Renal pelvis (tissue), 4 donors: ENCODE measurements around the gene HOXA13. TPM values are rescaled to one million over a fixed set of nuclear protein-coding genes. Genes with fewer than 3 reads are reported as not detected.

Experiments used
- DNase-seq: peaks from one replicate; pipeline ENCODE4 v3.0.0-alpha.2; 2013
- polyA plus RNA-seq, 3 donors: library from polyadenylated mRNA; unstranded; fragments of 120-200 nt; gene quantifications; one replicate each; pipeline ENCODE4 v1.2.1, GENCODE V29; 2013; ENCODE audit not compliant: insufficient read length in 3 of 3

HOXA13 gene
- polyA plus RNA-seq, 3 donors, result 0.03 TPM; not detected in 2

DNA sequence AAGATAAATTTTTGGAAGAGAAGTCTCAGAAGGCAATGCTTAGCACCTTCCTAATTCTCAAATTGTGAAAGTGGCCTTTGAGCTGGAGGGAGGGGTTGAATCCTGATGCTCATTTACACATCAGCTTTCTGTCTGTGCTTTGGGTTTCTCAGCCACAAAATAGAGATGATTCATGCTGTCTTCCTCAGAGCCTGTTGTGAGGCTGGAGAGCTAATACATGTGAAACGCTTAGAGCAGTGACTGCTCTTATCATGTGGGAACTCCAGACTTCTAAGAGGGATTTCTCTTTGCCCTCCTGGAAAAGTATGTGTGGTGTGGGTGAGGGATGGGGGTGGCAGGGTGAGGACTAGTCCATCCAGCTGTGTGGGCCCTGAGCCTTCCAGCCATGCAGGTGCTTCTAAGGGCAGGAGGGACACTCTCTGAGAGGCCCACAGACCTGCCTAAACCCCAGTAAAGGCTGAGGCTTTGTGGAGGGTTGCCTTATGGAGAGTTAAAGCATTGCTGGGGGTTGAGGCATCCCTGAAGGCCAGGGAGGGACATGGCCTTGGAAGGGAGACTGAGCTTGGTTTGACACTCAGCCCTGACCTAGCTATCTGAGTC is 37.9 kb upstream of the HOXA13 start:
- DNase-seq, result no peak

DNA sequence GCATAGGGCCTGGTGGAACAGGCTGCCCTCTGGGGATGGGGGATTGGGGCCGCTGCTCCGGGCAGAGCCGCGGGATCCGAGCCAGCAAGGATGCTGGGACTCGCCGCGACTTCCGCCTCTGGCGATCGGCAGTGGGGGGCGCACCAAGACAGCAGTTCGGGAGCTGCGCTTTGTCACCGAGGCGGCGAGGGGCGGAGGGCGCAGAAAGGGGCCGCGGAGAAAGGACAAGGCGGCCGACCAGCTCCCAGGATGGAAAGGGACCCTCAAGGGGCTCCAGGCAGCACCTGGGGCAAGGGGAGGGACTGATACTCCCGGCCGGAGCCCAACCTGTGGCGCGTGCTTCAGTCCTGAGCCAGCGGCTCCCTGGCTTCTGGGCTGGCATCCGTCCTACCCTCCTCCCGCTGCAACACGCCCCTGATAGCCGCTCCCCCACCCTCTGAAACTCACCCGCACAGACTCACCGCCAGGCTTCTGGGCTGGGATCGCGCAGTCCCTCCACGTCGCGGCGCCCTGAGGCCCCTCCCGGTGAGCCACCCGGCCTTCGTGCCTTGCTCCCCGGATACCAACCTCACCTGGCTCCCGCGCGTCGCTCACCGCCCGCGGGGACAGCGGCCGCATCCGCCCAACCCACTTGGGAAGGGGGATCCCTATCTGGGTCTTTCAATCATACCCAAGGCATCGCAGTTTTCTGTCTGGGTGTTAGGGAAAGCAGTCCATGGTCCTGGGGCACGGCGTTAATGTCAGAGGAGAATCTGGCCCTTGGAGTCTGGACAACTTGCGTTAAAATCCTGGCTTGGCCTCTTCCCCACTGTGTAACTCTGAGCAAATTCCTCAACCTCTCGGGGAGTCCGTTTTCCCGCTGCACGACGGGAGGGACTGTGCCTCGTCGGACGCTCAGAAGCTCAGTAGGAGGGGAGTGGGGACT is 35.8 kb upstream of the HOXA13 start:
- no peak for DNase-seq

- DNase-seq, result no peak
Observed at GRCh38 chr7:27229448-27229847, 29.6 kb upstream of the HOXA13 start.

DNA sequence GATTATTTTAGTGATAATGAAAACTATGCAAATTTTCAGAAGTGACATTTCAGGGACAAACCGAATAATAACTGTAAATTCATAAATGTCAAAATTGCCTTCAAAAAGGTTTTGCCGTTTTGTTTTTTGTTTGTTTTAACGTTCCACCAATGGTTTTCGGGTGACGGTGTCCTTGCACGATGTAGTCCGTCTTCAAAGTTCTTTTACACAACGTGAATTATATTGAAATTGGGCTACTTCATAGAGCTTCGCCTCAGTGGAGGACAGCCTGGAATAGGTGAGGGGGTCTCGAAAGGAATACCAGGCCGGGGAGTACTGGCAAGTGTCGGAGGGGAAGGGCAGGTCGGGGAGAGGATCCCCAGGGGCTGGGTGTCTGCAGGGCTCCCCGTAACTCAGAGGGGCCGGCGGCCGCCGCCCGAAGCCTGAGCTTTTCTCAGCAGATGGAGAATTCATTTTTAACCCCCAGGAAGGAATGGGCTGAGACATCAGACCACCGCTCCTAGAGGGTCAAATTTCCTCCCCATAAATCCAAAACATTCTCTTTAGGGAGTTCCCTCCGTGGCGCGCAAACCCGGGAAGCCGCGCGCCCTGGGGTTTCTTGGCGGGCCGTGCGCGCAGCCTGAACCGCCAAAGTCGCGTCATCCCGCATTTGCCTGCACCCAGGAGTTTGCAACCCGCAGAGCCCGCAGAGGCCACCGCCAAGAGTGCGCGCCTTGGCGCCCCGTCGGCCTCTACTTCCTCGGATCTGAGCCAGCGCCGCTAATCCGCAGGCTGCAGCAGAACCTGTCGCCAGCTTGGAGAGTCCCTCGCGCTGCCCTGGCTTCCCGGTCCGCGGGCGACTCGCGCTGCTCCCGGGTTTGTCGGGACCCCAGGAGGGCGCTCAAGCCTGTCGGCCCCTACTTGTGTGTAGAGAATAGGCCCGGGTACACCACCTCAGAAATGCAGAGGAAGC is 25.4 kb upstream of the HOXA13 start:
- no peak for DNase-seq

GRCh38 chr7:27223941-27224575 is 24.2 kb upstream of the HOXA13 start:
- no peak for DNase-seq

DNA sequence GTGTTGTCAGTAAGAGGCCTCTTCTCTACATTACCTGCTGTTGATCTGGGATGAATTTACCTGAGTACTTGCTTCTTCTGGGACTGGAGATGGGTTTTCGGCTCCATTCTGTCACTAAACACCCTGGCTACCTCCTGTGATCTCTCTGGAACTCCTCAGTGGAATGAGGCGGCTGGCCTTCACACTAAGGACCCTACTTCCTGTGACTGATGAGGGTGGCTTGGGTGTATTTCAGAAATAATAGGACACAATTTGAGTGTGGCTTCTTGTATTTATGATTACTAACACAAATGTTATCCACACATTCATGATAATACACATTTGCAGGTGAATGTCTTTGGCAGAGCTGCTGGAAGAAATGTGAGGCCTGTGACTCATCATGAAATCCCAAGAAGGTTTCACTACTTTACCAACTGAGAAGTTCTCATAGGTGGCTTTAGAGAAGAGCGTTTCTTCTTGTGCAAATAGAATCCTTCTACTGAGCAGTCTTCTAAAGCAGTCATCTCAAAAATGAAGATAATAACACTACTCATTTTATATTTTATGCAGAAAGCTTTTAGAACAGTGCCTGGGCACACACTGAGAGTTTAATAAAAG is 21.4 kb upstream of the HOXA13 start:
- DNase-seq, result no peak

DNA sequence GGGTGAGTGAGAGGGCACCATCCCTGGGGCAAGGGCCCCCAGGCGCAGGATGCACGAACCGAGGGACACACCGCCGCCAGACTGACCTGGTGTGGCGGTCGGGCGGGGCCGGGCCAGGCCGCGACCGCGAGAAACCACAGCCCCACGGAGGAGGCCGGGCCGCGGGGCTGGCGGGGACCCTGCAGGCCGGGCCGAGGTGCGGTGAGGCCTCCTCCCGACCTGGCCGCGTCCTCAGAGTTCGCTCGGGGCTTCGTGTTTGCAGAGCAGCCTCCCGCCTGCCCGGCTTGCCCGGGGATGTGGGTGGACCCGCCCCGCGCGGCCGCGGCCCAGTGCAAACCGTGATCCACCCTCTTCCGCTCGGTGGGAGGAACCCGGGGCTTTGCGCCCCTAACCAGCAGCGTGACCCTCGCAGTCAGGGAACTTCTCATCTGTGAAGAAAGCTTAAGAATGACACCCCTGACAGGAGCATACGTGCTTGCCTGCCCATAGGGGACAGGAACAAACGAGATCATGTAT is 20.6 kb upstream of the HOXA13 start:
- DNase-seq, result no peak

- no peak for DNase-seq
Observed at GRCh38 chr7:27219821-27220220, 19.9 kb upstream of the HOXA13 start.

GRCh38 chr7:27217951-27218350 is 18.1 kb upstream of the HOXA13 start:
- DNase-seq, result no peak

DNA sequence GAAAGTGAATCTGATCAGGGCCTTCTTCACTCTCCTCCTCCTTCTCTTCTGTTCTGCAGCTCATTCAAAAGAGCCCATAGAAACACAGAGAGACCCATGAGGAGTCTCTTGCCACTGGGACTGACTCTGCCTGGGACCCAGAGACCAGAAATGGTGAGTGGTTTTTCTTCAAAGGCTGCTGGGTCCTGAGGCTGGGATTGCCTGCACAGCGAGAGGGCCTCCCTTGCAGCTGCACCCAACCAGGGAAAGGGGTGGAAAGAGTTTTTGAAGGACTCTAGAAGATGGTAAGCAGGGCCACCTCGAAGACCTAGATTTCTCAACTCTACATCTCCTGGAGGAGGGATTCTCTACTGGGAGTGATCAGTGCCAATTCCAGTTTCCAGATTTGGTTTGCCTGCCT is 15.5 kb upstream of the HOXA13 start:
- DNase-seq, result no peak

DNA sequence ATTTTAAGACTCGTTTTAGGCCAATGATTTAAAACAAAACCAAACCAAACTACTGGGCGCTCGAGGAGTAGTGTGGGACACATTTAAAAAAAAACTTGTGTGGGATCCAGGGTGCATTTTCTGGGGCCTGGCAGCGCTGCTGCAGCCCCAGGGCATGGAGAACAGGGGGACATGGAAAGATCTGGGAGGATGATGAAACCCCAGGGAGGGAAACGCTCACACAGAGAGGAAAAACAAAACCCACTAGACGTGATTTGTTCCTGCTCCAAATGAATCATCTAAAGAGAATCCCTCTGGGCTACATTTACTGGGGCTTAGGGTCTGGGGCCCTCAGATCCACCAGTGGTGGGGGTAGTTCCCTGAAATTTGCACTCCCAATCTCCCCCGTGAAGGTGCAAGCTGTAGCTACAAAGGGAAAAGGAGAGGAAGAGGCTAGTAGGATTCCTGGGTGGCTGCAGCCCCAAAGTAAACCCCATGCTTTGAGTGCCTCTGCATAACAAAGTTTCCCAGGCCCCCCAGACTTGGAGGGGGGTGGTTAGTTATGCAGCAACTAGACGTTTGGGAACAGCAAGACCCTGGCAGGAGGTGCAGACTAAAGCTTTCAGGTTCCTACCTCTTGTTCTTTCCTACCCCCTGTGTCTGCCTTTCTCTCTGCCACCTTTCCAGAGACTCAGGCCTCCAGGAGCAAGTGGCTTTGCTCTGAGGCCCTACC is 14.5 kb upstream of the HOXA13 start:
- no peak for DNase-seq

DNA sequence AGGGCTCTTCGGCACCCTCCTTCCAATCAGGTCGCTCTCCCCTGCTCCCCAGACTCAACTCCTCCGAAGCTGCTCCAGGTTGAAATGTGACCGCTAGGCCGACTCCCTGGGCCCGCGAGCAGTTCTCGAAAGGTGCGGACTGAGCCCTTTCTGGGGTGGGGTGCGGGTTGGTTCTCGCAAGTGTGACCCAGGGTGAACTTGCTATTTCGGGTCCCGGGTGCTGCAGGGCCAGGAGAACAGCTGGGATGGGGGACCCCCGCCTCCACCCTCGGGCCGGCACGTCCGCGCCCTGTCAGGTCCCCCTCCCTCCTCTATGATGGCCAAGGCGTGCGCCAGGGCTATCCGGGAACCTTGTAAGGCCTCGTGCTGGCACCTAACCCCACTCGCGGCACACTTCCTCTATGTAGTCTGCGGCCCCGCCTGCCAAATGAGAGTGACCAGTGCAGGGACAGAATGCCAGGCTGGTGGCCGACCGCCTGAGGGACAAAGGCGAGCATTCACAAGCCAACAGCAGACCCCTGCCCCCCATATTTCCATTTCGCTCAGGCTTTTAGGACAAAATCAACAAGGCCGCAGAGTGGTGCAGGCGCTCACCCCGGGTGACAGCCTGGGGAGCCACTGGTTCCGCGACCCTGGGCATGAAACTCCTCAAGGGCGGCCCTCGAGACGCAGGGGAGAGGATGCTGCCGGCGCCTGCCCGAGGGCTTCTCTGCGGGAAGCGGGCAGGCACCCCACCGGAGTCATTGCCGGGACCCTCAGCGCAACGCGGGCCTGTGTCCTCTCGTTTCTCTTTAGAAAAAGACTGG is 13.7 kb upstream of the HOXA13 start:
- DNase-seq, result no peak

GRCh38 chr7:27212497-27213432 is 12.9 kb upstream of the HOXA13 start:
- DNase-seq, result no peak

GRCh38 chr7:27211764-27212204 is 11.9 kb upstream of the HOXA13 start:
- no peak for DNase-seq

GRCh38 chr7:27211084-27211446 is 11.2 kb upstream of the HOXA13 start:
- DNase-seq, result no peak

GRCh38 chr7:27210441-27211083 is 10.7 kb upstream of the HOXA13 start:
- DNase-seq, result no peak

- DNase-seq, result no peak
Observed at GRCh38 chr7:27209933-27210440, 10.1 kb upstream of the HOXA13 start.

DNA sequence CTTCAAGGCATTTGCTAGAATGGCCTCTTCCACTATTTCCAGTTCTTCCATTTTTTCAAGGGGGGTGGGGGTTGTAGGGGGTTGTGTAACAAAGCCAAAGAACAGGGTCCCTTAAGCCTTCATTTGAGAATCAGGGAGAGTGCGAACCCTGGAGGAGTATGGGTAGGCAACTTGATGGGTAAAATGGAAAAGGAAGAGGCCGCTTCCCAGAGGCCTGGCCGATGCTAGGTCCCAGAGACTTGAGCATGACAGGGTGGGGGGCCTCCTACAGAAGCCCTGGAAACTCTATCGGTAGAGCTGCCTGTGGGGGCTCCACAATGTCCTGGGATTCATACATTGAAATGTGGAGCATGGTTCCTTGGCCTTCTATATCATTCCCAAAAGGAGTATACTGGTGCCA is 9.1 kb upstream of the HOXA13 start:
- no peak for DNase-seq
